MM.1S (cell line): ENCODE data around the gene MST1R.

Experiments used
- DNase-seq: peaks from one replicate; pipeline ENCODE4 v3.0.0-alpha.2; 2015
- H2AFZ ChIP-seq: fragments of 300-600 bp; sonication (generic); 2 replicates; pipeline ENCODE4 v1.6.0; 2016; ENCODE audit warnings: antibody characterized with exemption, low read length
- H3F3A ChIP-seq: fragments of 300-600 bp; sonication (generic); 2 replicates; pipeline ENCODE4 v1.6.1; 2016; ENCODE audit warnings: mild to moderate bottlenecking, antibody characterized with exemption, low read length, moderate library complexity, mixed read lengths; ENCODE audit not compliant: insufficient read depth
- H3K27ac ChIP-seq: fragments of 300-600 bp; sonication (generic); 2 replicates; pipeline ENCODE4 v1.5.1; 2016; ENCODE audit warnings: mild to moderate bottlenecking, low read length
- H3K27me3 ChIP-seq: fragments of 300-600 bp; sonication (generic); replicated peaks from 2 replicates; pipeline ENCODE4 v1.6.0; 2016; ENCODE audit warnings: low read length; ENCODE audit not compliant: insufficient read depth
- H3K36me3 ChIP-seq: fragments of 300-600 bp; sonication (generic); replicated peaks from 2 replicates; pipeline ENCODE4 v1.6.1; 2016; ENCODE audit warnings: mild to moderate bottlenecking, low read length, mixed read lengths; ENCODE audit not compliant: insufficient read depth
- H3K4me1 ChIP-seq: fragments of 300-600 bp; sonication (generic); 2 replicates; pipeline ENCODE4 v1.6.1; 2016; ENCODE audit warnings: low read length, mixed read lengths
- H3K4me2 ChIP-seq: fragments of 300-600 bp; sonication (generic); 2 replicates; pipeline ENCODE4 v1.6.0; 2016; ENCODE audit warnings: low read depth, low read length
- H3K4me3 ChIP-seq: fragments of 300-600 bp; sonication (generic); 2 replicates; pipeline ENCODE4 v1.5.1; 2016; ENCODE audit warnings: low read length, mixed read lengths
- H3K79me2 ChIP-seq: fragments of 300-600 bp; sonication (generic); 2 replicates; pipeline ENCODE4 v1.6.1; 2016; ENCODE audit warnings: mixed run types, low read length, mixed read lengths
- H3K9ac ChIP-seq: fragments of 300-600 bp; sonication (generic); 2 replicates; pipeline ENCODE4 v1.6.1; 2016; ENCODE audit warnings: low read length, mixed read lengths
- H3K9me2 ChIP-seq: fragments of 300-600 bp; sonication (generic); replicated peaks from 2 replicates; pipeline ENCODE4 v1.6.1; 2016; ENCODE audit warnings: mild to moderate bottlenecking, low read length, mixed read lengths; ENCODE audit not compliant: insufficient read depth
- H3K9me3 ChIP-seq: fragments of 300-600 bp; sonication (generic); replicated peaks from 2 replicates; pipeline ENCODE4 v1.6.1; 2016; ENCODE audit warnings: mild to moderate bottlenecking, low read length, mixed read lengths; ENCODE audit not compliant: insufficient read depth
- H4K20me1 ChIP-seq: fragments of 300-600 bp; sonication (generic); 2 replicates; pipeline ENCODE4 v1.6.1; 2016; ENCODE audit warnings: mild to moderate bottlenecking, low read length, moderate library complexity, mixed read lengths; ENCODE audit not compliant: insufficient read depth
- EZH2 ChIP-seq: fragments of 300-600 bp; sonication (generic); optimal IDR thresholded peaks from 2 replicates; pipeline ENCODE3; 2017; ENCODE audit warnings: low read depth, mild to moderate bottlenecking, antibody characterized with exemption, low read length, mixed read lengths
- EZH2phosphoT487 ChIP-seq: fragments of 300-600 bp; sonication (generic); IDR thresholded peaks from 2 replicates; pipeline ENCODE4 v1.6.1; 2018; ENCODE audit warnings: antibody characterized with exemption, low read length
- TF ChIP-seq, protein P1 (sequence below): fragments of 300-600 bp; sonication (generic); IDR thresholded peaks from 2 replicates; pipeline ENCODE4 v1.5.1; 2016; ENCODE audit warnings: antibody characterized with exemption, low read length, mixed read lengths

Gene MST1R

DNA sequence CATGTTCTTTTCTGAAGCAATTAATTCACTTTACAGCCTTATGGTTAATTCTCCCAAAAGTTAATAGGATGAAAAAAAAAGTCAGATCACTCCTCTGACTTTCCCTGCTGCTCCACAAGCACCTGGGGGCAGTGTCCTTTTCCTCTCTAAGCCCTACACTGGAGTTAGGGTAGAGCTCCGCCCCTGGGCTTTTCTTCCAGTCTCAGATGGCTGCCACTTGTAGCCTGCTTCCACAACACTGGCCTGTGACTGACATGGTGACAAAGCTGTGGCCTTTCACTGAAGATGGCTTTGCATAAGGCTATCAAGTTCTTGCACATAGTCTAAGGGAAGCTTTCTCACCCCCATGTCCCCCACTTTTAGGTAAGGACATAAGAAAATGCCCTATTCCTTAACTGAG, 27.2 kb upstream of the MST1R start:
- Histone ChIP-seq H3K4me1 (peaks cover 16% of the 10 kb centered on the region), H4K20me1 (no peaks in the 10 kb centered on the region), H3K9ac (no peak overlapping the region), H3K4me2 (peak overlapping the region; percentile 79; the same call in 1 of the 2 replicates), H2AFZ (peak overlapping the region; percentile 52), H3F3A (peaks cover 9% of the 10 kb centered on the region), H3K9me3 (no peaks in the 10 kb centered on the region), H3K79me2 (peaks cover 17% of the 10 kb centered on the region), H3K27ac (peak overlapping the region; percentile 19; the same call in 1 of the 2 replicates), H3K4me3 (no peak overlapping the region), H3K27me3 (no peaks in the 10 kb centered on the region), H3K9me2 (no peaks in the 10 kb centered on the region), H3K36me3 (no peaks in the 10 kb centered on the region)
- TF ChIP-seq, protein P1, sequence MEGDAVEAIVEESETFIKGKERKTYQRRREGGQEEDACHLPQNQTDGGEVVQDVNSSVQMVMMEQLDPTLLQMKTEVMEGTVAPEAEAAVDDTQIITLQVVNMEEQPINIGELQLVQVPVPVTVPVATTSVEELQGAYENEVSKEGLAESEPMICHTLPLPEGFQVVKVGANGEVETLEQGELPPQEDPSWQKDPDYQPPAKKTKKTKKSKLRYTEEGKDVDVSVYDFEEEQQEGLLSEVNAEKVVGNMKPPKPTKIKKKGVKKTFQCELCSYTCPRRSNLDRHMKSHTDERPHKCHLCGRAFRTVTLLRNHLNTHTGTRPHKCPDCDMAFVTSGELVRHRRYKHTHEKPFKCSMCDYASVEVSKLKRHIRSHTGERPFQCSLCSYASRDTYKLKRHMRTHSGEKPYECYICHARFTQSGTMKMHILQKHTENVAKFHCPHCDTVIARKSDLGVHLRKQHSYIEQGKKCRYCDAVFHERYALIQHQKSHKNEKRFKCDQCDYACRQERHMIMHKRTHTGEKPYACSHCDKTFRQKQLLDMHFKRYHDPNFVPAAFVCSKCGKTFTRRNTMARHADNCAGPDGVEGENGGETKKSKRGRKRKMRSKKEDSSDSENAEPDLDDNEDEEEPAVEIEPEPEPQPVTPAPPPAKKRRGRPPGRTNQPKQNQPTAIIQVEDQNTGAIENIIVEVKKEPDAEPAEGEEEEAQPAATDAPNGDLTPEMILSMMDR, result peak; percentile 17; the same call in 1 of the 2 replicates
- no peak for TF ChIP-seq EZH2
- peak; percentile 39 for DNase-seq

DNA sequence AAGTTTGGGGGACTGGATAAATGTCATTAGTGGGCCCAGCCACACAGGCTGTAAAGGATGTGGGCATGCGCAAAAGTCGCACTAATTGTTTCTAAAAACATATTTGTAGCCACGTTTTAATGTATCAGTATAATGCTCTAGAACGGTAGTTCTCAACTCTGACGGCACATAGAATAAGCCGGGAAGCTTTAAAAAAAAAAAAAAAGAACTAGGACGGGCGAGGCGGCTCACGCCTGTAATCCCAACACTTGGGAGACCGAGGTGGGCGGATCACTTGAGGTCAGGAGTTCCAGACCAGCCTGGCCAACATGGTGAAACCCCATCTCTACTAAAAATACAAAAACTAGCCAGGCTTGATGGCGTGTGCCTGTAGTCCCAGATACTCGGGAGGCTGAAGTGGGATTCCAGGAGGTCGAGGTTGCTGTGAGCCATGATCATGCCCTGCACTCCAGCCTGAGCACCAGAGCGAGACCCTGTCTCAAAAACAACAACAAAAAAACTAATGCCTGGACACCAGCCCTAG, 26.6 kb upstream of the MST1R start:
- no peaks in the 10 kb centered on the region for H3K9me2 ChIP-seq
- H3K27ac ChIP-seq, result peak overlapping the region; percentile 54; the same call in 1 of the 2 replicates
- H3K36me3 ChIP-seq, result no peaks in the 10 kb centered on the region
- H4K20me1 ChIP-seq, result no peaks in the 10 kb centered on the region
- peaks cover 17% of the 10 kb centered on the region for H3K79me2 ChIP-seq
- DNase-seq, result peak; percentile 19
- H3K9me3 ChIP-seq, result no peaks in the 10 kb centered on the region
- peak overlapping the region; percentile 79 for H3K4me2 ChIP-seq
- no peaks in the 10 kb centered on the region for H3K27me3 ChIP-seq
- peak overlapping the region; percentile 76 for H3K4me3 ChIP-seq
- peaks cover 9% of the 10 kb centered on the region; the same call in 1 of the 2 replicates for H3F3A ChIP-seq
- peaks cover 16% of the 10 kb centered on the region for H3K4me1 ChIP-seq
- peak overlapping the region; percentile 85 for H2AFZ ChIP-seq
- no peak for TF ChIP-seq EZH2phosphoT487
- no peak for TF ChIP-seq EZH2
- TF ChIP-seq, protein P1, result no peak
- H3K9ac ChIP-seq, result peak overlapping the region; percentile 65; the same call in 1 of the 2 replicates

DNA sequence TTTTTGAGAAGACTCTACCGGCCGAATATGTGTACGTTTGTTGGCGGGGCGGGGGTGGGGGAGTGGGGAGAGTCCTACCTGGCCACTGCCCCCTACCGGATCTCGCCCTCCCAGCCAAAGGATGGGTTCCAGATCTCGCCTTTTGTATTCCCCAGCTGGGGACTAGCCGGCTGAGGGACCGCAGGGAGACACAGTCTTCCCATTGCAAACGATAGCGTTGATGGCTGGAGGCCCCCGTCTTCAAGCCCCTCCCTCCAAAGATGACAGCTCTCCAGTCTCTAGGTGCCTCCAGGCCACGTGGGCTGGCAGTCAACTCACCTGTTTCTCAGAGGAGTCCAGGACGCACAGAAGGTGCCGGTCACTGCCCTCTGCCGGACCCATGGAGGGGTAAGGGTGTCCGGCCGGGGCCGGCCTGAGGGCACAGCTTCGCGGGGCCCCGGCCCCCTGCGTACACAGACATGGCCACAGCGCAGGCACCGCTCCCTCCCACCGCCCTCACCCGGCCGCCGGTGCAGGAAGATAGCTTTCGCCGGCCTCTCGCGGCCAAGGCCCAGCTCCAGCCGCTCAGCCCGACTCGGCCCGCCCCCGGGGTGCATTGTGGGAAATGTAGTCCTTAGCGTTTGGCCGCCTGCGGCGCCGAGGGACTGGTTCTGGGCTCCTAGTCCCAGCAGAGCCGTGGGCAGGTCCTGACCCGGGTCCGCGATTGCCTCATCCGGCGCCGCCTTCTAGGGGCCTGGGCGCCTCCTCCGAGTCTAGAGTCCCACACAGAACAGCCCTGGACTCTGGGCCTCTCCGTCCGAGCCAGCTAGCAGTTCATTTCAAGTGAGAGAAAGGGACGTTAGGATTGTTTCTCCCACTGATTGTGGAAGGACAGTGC, 25.9 kb upstream of the MST1R start, which contains the start of gene MON1A:
MON1A (minus strand) TSS at position 521 of the 877 bp plus-strand sequence. CDS start 16,465 bp downstream, outside the sequence.
- Histone ChIP-seq H4K20me1 (no peaks in the 10 kb centered on the region), H3K4me1 (peaks cover 16% of the 10 kb centered on the region), H3K9ac (peak within 1 kb of the TSS; percentile 65), H3K9me2 (no peaks in the 10 kb centered on the region), H2AFZ (peak within 1 kb of the TSS; percentile 85), H3K79me2 (peaks cover 17% of the 10 kb centered on the region), H3K27ac (peak within 1 kb of the TSS; percentile 54; the same call in 1 of the 2 replicates), H3K27me3 (no peaks in the 10 kb centered on the region), H3K4me2 (peak within 1 kb of the TSS; percentile 79), H3K36me3 (no peaks in the 10 kb centered on the region), H3F3A (peaks cover 9% of the 10 kb centered on the region; the same call in 1 of the 2 replicates), H3K9me3 (no peaks in the 10 kb centered on the region), H3K4me3 (peak within 1 kb of the TSS; percentile 76)
- TF ChIP-seq, protein P1, result peak; percentile 34
- TF ChIP-seq EZH2 (no peak), EZH2phosphoT487 (no peak)
- DNase-seq, result peak; percentile 90
